ENCODE results near the gene DDX42. TPM values are rescaled to one million over a fixed set of nuclear protein-coding genes. Genes with fewer than 3 reads are reported as not detected.

DDX42 gene
- total RNA-seq, 1 experiment from 2014 or later = 184 TPM

GRCh38 chr17:63816123-63816522 lies 42.2 kb downstream of the DDX42 start:
- Histone ChIP-seq H3T11ph (ENCODE audit: low read length) (no peak overlapping the region), H3K23ac (ENCODE audit: insufficient read length, low read depth, low read length) (no peak overlapping the region), H3K27ac (ENCODE audit: insufficient read length, low read depth, low read length) (no peak overlapping the region), H4K20me1 (ENCODE audit: control insufficient read depth, insufficient read depth, insufficient read length) (no peaks in the 10 kb centered on the region), H3K27me3 (ENCODE audit: insufficient read depth, low read length) (no peaks in the 10 kb centered on the region), H4K8ac (replicated peaks; ENCODE audit: insufficient read length, low read depth, low read length) (no peak overlapping the region), H2BK15ac (ENCODE audit: low read depth, low read length) (no peak overlapping the region), H3K9ac (ENCODE audit: extremely low read depth, insufficient read length, low read length) (no peak overlapping the region), H2AK5ac (ENCODE audit: insufficient read length, low read length) (no peak overlapping the region), H2BK120ac (ENCODE audit: low read depth, low read length, poor library complexity, severe bottlenecking) (no peak overlapping the region), H3K18ac (ENCODE audit: insufficient read length, low read depth, low read length) (no peak overlapping the region), H3K14ac (ENCODE audit: insufficient read depth, low read length) (no peak overlapping the region), H2BK12ac (ENCODE audit: insufficient read length, low read depth, low read length) (no peak overlapping the region), H2BK5ac (ENCODE audit: insufficient read length, low read length) (no peak overlapping the region), H3K79me2 (ENCODE audit: insufficient read depth, low read length) (no peaks in the 10 kb centered on the region), H4K5ac (ENCODE audit: insufficient read length, low read depth, low read length) (no peak overlapping the region), H2BK20ac (ENCODE audit: low read depth, low read length, poor library complexity, severe bottlenecking) (no peak overlapping the region), H3K4me2 (ENCODE audit: insufficient read depth, insufficient read length, low read length) (no peak overlapping the region), H3K23me2 (ENCODE audit: insufficient read length, low read depth, low read length, poor library complexity, severe bottlenecking) (no peaks in the 10 kb centered on the region), H3K56ac (ENCODE audit: insufficient read length, low read depth, low read length) (no peak overlapping the region), H2AFZ (ENCODE audit: low read length) (no peak overlapping the region), H4K91ac (ENCODE audit: insufficient read length, low read depth, low read length) (no peak overlapping the region), H3K4ac (ENCODE audit: low read depth, low read length) (no peak overlapping the region), H3K4me1 (ENCODE audit: insufficient read depth, low read length) (no peaks in the 10 kb centered on the region), H3K9me3 (ENCODE audit: control insufficient read depth, low read depth, low read length) (no peaks in the 10 kb centered on the region), H3K79me1 (ENCODE audit: insufficient read depth, low read depth, low read length, poor library complexity, severe bottlenecking) (no peaks in the 10 kb centered on the region)
- Mint-ChIP-seq H3K27ac (no peak overlapping the region), H3K27me3 (ENCODE audit: low read depth) (no peaks in the 10 kb centered on the region; the same call in 1 of the 2 replicates), H3K36me3 (ENCODE audit: insufficient read depth in 1 of 3, low read depth in 3 of 3) (peaks cover 50 to 100% (median 97%) of the 10 kb centered on the region in 3 experiments; a peak in 6 of 7 replicates), H3K4me1 (no peaks in the 10 kb centered on the region), H3K9me3 (no peaks in the 10 kb centered on the region), H3K4me3 (no peak overlapping the region)
- no peak for DNase-seq
- TF ChIP-seq CTCF (conservative IDR thresholded peaks at IDR 0.05) = no peak
- WGBS (ENCODE audit: extremely low coverage, insufficient read length, low lambda C conversion rate) = no CpG with 5 or more reads among the region's 2 CpGs
